NCI-H524 (cell line): ENCODE data around the gene CPVL.
A peak's percentile ranks its signal among the peaks of the same experiment; 100 is the strongest.

ENCODE experiments used
- DNase-seq, 2 experiments: peaks; one replicate each; lab custom pipeline; 2025; lab: John Stamatoyannopoulos, UW

The CPVL gene

DNA sequence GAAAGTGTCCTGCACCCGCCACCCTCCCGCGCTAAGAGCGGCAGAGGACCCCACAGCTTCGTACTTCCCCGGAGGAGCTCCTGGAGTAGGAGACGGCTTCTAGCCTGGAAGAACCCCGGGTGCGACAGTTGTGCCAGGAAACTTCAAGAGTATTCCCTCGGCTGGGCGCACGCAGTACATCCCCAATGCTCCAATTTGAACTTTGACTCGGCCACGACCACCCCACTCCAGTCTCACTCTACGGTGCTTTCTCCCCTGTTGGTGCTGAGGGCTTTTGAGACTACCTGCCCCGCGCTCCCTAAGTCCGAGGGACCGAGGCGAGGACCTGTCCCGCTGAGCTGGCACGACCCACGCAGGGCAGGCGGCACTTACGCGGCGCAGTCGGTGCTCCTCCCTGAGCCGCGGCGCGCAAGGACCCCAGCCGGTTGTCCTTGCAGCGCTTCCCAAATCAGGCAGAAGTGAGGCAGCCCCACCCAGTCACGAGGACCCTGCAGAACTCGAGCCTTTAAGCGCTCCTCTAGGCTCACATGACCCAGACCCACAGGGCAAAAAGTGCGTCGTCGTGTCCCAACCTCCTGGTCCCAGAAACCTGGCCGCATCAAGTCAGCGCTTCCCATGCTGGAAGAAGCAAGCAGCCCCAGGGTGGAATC is at the start of gene CPVL:
Gene CPVL (minus strand): TSS at position 481 of the 650 bp plus-strand sequence. CDS start 25,476 bp downstream, outside the sequence.
- DNase-seq, result peak; percentile 52 to 56

DNA sequence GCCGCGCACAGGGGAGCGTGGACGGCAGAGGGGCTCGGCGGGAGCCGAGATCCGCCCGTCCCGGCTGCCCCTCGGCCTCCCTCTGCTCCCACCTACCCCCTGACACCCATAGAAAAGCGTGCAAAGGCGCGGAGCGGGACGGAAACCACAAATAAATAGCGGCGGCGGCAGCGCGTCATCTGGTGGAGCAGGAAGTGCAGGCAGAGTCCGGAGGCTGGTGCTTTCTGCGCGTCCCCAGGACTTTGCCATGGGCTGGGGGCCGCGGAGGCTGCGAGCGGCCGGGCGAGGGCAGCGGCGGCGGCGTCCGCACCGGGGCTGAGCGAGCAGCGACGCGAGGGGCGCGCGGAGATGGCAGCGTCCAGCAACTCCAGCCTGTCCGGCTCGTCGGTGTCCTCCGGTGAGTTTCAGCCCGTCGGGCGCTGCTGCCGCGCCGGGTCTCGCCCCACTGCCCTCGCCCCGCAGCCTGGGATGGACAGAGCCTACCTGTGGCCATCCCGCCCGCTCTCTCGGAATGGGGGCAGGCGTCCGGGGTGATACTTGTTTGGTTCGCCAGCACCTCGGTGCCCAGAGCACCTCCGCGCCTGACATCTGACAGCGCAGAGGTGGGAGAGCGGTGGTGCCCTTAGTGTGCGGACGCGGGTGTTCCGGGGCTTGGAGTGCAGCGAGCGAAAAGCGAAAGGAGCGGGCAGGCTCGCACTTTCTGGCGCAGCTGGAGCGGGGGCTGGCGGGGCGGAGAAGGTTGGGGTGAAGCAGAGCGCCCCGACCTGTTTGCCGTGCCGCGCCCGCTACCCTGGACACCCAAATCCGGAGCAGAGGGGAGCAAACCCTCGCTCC is 48.5 kb upstream of the CPVL start, which contains the start of gene CHN2:
Gene CHN2 (plus strand): TSS at position 182 of the 834 bp plus-strand sequence.
- peak in 1 of 2 experiments; percentile 30 for DNase-seq

DNA sequence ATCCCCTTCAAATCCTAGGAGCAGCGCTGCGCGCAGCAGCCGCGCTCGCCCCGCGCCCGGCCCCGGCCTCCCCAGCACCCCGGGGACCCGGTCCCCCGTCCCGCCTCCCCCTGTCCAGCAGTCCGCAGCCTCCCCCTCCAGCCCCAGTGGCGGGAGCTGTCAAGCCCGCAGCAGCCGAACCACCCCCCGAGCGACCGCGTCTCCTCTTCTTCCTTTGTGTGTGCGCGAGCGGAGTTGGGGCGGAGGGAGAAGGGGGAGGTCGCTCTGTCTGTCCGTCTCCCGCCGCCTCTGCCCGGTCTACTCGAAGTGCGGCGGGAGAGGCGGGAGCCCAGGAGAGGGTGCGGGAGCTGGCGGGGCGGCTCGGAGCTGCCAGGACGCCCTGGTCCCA is 47.9 kb upstream of the CPVL start:
- DNase-seq, result peak in 1 of 2 experiments; percentile 25

DNA sequence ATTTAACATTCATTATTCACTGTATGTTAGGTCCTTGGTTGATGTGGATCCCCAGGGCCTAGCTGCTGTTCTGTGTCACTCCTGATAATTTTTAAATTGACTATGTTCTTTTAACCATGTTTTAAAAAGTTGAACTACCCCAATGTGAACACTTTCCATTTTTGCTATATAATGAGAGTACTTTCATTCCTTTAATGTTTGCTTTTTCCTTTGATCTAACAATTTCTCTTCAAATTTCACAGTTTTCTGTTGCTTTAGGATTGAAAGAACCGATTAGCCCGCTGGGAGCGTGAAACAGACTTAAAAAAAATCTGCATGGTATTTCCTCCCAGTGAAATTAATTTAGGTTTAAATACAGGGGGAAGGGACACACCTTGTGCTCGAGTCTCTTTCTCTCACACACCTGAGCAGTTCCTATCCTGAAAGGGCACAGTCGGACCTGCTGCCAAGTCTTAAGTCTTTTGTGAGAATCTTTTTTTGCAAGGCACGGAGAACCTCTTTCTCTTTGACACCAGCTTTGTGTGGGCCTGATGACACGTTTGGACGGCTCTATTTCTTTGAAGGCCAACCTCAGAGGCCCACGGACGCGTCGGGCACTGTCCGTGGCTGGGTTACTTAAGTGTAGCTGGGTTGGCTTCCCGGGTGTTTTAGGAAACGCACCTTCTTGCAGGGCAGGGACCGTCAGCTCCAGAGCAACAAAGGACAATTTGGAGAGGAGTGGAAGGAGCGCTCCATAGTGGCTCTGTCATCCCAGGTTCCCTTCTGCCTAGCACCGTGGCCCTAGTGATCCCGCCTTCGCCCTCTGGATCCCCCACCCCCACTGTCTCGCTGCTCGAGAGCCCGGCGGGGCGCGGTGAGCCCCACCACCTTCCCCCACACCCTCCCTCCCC is 47.2 kb upstream of the CPVL start:
- DNase-seq, result no peak

DNA sequence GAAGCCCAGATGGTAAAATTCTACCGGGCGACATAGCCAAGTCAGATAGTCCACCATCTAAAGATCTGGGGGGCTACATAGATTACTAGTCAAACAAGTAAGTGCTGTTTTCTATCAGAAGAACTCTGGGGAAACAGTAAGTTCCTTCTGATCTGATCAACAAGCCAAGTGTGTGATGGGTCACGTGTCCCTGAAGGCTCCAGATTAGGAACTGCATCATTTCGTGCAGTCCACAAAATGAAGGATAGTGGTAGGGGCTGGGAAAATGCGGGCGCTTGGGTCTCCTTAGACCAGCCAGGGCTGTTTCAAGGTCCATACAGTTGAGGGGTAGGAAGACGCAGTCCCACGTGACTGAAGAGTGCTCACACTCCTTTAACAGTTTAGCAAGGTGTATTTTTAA is 46.5 kb upstream of the CPVL start:
- DNase-seq, result no peak

DNA sequence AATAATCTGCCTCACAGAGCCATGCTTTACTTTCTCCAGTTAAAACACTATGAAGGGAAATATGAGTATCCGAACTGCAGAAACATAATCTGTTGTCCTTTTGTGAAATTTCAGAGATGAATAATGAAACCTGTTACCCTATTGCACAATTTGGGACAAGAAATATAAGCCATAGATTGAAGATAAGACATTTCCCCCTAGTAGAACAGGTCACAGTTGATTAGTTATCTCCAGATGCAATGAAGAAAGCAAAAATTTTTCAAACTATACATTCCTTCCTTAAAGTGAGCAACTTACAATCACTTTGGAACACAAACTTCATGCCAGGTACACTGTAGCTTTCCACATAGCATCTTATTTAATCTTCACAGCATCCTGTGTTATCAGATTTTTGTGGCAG is 46.0 kb upstream of the CPVL start:
- no peak for DNase-seq

DNA sequence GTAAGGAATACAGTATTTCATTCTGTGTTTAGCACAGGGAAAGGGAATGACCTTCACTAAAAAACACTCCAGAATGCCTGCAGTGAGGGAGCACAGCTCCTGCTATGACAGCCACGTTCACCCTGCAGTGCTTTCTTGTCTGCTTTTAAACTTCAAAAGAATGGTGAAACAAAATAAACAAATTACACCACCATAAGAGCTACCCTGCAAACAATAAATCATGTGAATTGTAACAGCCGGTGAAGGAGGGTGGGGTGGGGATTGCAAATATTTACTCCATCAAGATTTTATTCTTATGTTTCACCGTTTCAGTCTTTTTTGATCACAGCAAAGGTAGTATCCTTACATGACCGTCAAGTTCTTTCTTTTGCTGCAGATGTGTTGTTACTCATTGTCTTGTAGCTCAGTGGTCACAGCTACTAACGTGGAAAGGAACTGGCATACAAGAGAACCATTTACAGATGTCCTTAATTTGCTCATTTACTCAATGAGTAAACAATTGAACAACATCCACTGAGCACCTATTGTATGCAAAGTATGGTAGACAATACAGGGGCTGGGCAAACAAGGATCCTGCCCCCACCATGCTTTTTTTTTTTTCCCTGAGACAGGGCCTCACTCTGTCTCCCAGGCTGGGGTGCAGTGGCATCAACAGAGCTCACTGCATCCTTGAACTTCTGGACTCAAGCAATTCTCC is 44.2 kb upstream of the CPVL start:
- DNase-seq, result no peak

DNA sequence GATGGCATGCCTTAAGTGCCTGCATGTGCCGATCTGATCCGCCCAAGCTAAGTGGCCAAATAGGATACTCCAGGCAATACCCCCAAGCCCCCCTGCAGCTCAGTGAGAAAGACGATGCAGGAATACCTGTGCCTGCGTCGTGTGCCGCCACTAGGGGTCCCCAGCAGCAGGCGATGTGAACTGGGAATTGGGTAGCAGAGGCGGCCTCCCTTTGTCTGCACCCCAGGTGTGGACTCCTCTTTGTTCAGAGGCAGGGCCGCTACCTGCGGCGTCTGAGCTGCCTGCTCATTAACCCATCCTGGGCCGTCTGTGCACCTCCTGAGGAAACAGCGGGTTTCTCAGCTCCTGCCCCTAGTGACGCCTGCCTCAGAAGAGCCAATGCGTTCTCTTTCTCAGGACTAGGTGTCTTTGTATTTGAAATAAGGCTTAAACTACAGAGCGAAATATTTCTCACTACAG is 43.4 kb upstream of the CPVL start:
- DNase-seq, result peak; percentile 54 to 57

DNA sequence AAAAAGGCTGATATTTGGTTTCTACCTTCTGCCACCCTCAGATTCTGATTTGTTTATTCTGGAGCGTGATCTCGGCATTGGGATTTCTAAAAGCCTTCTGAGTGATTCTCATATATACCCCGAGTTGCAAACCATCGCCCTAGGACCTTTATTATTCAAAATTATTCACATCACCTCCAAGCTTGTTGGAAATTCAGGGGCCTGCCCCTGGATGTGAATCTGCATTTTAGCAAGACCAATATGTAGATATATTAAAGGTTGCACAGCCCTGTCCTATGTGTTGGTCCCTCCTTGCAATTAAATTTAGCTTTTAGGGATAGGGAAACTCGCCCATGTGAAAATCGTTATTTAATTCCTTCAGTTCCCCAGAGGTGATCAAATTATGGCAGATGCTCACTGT is 39.3 kb upstream of the CPVL start:
- no peak for DNase-seq

DNA sequence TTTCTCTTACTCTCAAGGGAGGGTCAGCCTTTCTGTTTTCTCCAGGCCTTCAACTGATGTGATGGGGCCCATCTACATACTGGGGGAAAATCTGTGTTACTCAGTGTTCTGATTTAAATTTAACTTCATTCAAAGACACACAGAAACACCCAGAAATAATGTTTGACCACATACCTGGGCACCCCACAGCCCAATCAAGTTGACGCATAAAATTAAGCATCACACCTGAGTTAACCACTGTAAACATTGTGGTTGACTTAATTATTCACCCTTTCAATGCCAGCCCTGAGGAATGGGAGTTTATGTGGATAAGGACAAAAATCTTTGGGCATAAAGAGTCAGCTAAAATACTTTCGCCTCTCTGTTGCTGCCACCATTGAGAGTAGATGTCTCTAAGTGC is 38.3 kb upstream of the CPVL start:
- DNase-seq, result no peak

DNA sequence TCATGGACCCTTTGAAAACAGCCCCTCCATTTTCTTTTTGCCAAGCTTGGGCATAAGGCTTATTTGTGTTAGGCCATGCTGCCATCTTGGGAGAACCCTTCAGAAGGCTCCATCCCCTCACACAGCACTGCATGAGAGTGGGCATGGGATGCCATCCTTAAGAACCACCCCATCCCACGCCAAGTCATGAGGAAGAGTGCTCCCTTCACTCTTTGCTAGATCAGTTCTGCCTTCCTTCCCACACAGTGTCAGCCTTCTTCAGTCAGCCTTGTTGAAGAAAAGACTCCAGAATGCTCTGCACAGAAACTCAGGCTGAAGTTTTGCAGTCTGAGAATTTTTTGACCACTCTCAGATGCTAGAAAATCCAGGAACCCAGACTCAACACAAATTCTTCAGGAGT is 32.8 kb upstream of the CPVL start:
- no peak for DNase-seq

DNA sequence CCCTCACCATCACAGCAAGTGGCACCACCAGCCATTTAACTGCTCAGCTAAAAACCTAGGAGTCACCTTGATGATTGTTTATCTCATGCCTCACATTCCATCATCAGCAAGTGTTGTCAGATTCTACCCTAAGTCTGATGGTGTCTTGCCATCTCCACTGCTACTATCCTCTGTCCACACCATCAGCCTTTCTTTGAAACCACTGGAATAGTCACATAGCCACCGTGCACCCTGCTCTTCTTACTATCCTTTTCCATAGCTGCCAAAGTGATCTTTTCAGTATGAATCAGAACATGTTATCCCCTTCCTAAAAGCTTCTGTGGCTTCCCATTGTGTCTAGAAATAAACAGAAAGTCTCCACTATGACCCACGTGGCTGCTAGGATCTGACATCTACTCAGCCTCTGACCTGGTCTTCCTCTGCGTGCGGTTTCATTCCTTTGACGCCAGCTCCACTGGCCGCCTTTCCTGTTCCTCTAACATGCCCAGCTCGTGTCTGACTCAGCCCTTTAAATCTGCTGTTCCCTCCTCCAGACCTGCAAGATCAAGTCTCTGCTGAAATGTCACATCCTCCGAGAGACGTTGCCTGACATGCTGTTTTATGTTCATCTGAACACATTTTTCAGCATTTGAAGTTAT is 31.7 kb upstream of the CPVL start:
- DNase-seq, result no peak

DNA sequence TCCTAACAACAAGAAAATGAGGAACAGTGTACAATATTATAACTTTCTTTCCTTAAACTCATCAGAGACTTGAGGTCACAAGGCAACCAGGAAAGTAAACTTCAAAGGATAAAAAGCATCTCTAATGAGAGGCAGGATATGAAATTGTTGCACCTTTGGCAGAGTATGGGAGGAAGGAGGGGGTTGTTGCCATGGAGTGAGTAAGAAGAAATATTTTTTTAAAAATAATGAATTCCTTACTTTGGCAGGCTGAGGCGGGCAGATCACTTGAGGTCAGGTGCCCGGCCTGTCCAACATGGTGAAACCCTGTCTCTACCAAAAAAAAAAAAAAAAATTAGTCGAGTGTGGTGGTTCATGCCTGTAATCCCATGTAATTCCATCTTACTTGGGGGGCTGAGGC is 27.1 kb upstream of the CPVL start:
- DNase-seq, result no peak

DNA sequence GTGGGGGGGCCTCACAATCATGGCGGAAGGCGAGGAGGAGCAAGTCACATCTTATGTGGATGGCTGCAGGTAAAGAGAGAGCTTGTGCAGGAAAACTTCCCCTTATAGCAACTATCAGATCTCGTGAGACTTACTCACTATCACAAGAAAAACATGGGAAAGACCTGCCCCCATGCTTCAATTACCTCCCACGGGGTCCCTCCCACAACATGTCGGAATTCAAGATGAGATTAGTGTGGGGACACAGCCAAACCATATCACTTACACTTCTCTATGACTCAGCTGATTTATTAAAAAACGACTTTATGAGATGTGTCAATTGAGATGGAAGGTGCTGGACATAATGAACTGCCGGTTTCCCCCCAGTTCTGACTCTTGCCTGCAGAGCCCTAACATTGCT is 24.4 kb upstream of the CPVL start:
- DNase-seq, result no peak

DNA sequence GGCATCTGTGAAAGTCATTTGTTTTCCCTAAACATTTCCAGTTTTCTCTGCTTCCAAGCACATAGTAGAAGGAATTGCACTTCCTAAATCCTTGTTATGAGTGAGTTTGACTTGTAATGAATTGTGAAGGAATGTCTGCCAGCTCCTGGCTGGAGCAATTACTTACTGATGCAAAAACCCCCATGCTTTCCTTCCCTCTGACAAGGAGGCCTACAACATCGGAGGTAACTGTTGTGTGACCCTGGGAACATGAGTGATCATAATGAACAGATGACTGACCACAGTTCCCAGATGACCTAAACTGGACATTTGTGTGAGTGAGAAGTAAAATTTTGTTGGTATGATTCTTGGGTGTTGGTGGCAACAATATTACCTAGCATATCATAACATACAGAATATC is 21.4 kb upstream of the CPVL start:
- no peak for DNase-seq

DNA sequence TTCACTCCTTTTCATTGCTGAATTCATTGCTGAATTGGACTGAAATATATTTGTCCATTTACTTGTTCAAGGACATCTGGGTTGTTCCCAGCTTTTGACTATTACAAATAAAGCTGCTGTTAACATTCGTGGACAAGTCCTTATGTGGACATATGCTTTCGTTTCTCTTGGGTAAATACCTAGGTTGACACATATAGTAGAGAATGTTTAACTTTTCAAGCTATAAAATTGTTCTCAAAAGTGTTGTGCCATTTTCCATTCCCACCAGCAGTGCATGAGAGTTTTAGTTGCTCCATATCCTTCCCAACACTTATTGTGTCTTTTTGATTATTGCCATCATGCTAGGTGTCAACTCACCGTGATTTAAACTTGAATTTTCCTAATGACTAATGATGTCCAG is 17.5 kb upstream of the CPVL start:
- DNase-seq, result no peak

DNA sequence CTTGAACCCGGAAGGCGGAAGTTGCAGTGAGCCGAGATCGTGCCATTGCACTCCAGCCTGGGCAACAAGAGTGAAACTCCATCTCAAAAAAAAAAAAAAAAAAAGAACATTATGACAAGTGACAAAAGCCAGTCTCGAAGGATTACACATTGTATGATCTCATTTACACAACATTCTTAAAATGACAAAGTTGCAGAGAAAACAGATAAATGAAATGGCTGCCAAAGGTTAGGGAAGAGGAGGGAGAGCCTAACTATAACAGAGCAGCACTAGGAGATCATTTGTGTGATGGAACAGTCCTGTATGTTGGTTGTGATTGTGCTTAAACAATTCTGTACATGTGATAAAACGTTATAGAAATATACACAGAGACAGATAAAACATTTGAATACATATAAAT is 16.2 kb upstream of the CPVL start:
- DNase-seq, result no peak

DNA sequence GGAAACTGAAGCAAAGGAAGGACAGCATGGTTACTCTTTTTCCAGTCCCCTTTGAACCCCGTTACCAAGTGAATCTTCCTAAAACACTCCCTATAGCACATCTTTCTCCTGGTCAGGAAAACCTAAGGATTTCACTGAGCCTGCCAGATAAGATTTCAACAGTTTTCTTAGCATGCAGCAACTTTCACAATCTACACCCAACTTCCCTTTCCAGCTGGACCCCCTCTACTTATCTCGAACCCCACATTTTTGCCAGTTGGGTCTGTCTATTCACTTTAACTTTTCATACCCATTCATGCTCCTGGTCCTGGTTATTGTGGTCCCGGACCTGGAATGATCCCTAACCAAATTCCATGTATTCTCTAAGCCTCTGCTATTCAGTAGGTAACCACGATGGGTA is 14.9 kb upstream of the CPVL start:
- no peak for DNase-seq

DNA sequence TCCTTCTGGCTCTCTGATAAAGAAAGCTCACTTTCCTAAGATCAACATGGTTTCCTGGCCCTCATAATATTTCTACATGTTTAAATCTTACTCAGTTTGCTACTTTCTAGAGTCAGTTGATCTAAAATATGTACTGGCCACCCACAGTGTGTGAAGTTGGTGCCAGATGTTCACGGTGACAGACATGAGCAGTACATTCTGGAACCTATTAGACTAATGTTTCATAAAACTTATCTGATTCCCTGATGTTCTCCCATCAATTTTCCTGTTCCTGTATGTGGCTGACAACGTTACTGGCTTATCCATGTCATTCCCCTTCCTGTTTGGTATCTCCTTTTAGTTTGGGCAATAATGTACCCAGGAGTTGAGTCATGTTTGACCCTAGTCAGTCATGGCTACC is 13.7 kb upstream of the CPVL start:
- DNase-seq, result no peak

DNA sequence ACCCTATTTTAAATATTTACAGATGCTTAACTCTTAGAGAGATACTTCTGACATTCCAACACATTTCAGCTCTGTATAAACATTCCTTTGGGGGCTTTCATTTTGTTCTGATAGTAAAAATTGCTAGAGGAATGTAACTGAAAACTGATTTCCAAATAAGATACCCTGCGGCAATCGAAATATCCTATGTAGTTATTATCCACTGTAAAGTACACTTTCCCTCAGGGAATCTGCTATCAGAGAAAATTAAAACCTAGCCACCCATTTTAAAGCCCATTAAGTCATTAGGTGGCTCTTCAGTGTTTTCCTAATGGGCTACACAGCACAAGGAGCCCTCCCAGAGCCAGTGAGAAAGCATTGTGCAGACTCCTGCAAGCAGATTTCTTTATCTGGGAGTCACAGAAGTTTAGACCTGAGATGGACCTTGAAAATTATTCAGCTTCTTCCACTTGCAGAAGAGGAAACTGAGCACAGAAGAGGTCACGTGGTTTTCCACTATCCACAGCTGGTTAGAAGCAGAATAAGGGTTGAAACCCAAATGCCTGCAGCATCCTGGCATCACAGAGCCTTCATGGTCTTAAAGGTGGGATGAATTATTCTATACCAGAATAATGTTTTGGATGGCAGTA is 12.6 kb upstream of the CPVL start:
- no peak for DNase-seq

DNA sequence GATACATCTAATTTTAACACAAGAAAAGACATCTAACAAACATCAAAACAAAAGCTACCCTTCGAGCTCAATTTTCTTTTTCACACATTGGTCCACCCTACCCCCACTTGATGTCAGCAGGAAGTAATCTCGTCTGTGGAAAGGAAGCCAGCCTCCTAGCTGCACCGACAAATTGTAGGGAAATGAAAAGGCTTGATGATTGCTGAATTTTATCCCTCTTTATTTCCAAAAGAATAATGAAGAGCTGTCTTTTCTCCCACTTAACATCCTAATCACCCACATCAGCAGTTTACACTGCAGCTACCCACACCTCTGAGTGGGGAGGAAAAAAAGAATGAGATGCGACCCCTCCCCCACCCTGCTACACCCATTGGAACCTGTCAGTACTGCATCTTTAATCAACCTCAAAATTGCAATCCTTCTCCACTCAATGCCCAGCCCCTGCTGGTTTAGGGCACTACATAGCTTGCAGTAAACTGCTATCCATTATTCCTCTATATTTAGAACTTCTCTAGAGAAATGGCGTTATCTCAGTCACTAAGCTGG is 10.6 kb upstream of the CPVL start:
- no peak for DNase-seq
